Neural progenitor cell (in vitro differentiated cells): ENCODE results near the gene ZNF541. TPM values are rescaled to one million over a fixed set of nuclear protein-coding genes. Genes with fewer than 3 reads are reported as not detected.
A peak's percentile ranks its signal among the peaks of the same experiment; 100 is the strongest.
"Not testable (repeated sequence)": the region's sequence is repeated elsewhere in the genome, so short reads cannot be mapped to it uniquely, and the experiment has no call there.

ENCODE experiments used
- DNase-seq: peaks from one replicate; pipeline ENCODE4 v3.0.0-alpha.2; 2016; ENCODE audit warnings: low spot score
- H2AFZ ChIP-seq: fragments of 200-600 bp; sonication (generic); replicated peaks from 2 replicates; pipeline ENCODE4 v1.6.1; 2016; ENCODE audit warnings: antibody characterized with exemption
- H3F3A ChIP-seq: fragments of 200-600 bp; sonication (generic); 2 replicates; pipeline ENCODE4 v1.6.1; 2016; ENCODE audit warnings: antibody characterized with exemption, low read depth
- H3K27ac ChIP-seq: fragments of 200-600 bp; sonication (generic); 2 replicates; pipeline ENCODE4 v1.5.1; 2016; ENCODE audit warnings: mild to moderate bottlenecking
- H3K27me3 ChIP-seq: fragments of 200-600 bp; sonication (generic); 2 replicates; pipeline ENCODE4 v1.6.1; 2016; ENCODE audit warnings: mild to moderate bottlenecking, moderate library complexity
- H3K36me3 ChIP-seq: fragments of 200-600 bp; sonication (generic); 2 replicates; pipeline ENCODE4 v1.5.1; 2016
- H3K4me1 ChIP-seq: fragments of 200-600 bp; sonication (generic); 2 replicates; pipeline ENCODE4 v1.6.1; 2016; ENCODE audit warnings: mixed run types
- H3K4me2 ChIP-seq: fragments of 200-600 bp; sonication (generic); 2 replicates; pipeline ENCODE4 v1.6.1; 2016
- H3K4me3 ChIP-seq: fragments of 200-600 bp; sonication (generic); 2 replicates; pipeline ENCODE4 v1.5.1; 2016
- H3K79me2 ChIP-seq: fragments of 200-600 bp; sonication (generic); 2 replicates; pipeline ENCODE4 v1.6.1; 2016; ENCODE audit warnings: low read depth
- H3K9ac ChIP-seq: fragments of 200-600 bp; sonication (generic); 2 replicates; pipeline ENCODE4 v1.6.1; 2016
- H3K9me3 ChIP-seq: fragments of 200-600 bp; sonication (generic); 2 replicates; pipeline ENCODE4 v1.5.1; 2016; ENCODE audit warnings: low read depth
- H4K20me1 ChIP-seq: fragments of 200-600 bp; sonication (generic); 2 replicates; pipeline ENCODE4 v1.6.1; 2016; ENCODE audit warnings: low read depth
- H3K27ac Mint-ChIP-seq: 3 replicates; pipeline ENCODE4 v1.8.0; 2021; ENCODE audit warnings: mixed read lengths
- H3K27me3 Mint-ChIP-seq: 2 replicates; pipeline ENCODE4 v1.8.0; 2022; ENCODE audit warnings: low read depth, mild to moderate bottlenecking, inconsistent platforms, moderate library complexity, mixed read lengths; ENCODE audit not compliant: insufficient read depth
- H3K36me3 Mint-ChIP-seq: 3 replicates; pipeline ENCODE4 v1.8.0; 2021; ENCODE audit warnings: mixed read lengths
- H3K4me1 Mint-ChIP-seq: 3 replicates; pipeline ENCODE4 v1.8.0; 2021; ENCODE audit warnings: mixed read lengths
- H3K4me3 Mint-ChIP-seq: 3 replicates; pipeline ENCODE4 v1.8.0; 2021; ENCODE audit warnings: mild to moderate bottlenecking, moderate library complexity, mixed read lengths
- H3K9me3 Mint-ChIP-seq: 3 replicates; pipeline ENCODE4 v1.8.0; 2020; ENCODE audit warnings: mixed read lengths
- EZH2 ChIP-seq: fragments of 200-600 bp; sonication (generic); IDR thresholded peaks from 2 replicates; pipeline ENCODE4 v1.6.1; 2017; ENCODE audit warnings: antibody characterized with exemption, mild to moderate bottlenecking, moderate library complexity
- EZH2phosphoT487 ChIP-seq: fragments of 200-600 bp; sonication (generic); IDR thresholded peaks from 2 replicates; pipeline ENCODE4 v1.6.1; 2017; ENCODE audit warnings: antibody characterized with exemption
- total RNA-seq: library from RNA; depleted of rRNA; stranded (reverse); fragments of >200 nt; gene quantifications from 2 replicates; pipeline ENCODE4 v1.2.3, GENCODE V29; 2015; ENCODE audit warnings: low replicate concordance
- TF ChIP-seq, protein P1 (sequence below): fragments of 200-600 bp; sonication (generic); IDR thresholded peaks from 2 replicates; pipeline ENCODE4 v1.5.1; 2017; ENCODE audit warnings: antibody characterized with exemption, mild to moderate bottlenecking

The ZNF541 gene
- total RNA-seq, 1 donor from 2014 or later, result not detected

DNA sequence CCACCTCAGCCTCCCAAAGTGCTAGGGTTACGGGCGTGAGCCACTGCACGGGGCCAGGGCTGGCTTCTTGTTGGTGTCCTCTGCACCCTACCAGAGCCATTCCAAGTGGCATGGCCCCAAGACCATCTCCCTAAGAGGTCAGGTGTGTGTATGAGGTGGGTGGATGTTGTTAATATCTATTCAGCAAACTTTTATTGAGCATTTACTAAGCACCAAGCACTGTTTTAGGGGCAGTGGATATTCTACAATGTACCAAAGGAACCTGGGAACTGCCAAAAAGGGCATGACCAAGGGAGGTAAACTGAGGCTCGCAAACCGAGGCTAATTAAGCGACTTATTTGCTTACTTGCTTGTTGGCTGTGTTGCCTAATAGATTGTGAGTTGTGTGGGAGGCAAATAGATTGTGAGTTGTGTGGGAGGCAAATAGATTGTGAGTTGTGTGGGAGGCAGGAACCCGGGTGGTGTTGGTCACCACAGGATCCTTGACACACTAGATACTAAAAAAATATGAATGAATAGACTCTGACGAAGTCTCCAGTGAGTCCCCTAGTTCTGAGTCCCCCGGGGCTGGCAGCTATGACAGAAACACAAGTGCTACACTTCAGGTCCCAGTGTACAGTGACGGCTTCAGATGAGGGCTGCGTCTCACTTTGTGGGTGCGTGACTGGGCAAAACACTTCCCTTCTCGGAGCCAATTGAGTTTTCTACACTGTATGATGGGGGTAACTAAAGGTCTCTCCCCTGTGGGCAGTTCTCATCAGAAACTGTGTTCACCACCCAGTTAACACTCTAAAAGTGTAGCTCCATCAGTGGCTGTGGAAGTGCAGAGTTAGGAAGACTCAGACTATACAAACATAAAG is 31.0 kb upstream of the ZNF541 start:
- H3K27ac Mint-ChIP-seq, result peak overlapping the region; percentile 37
- H3K36me3 ChIP-seq, result no peaks in the 10 kb centered on the region
- H4K20me1 ChIP-seq, result peaks cover 11% of the 10 kb centered on the region
- H3K27ac ChIP-seq, result no peak overlapping the region
- peaks cover 3% of the 10 kb centered on the region for H3K4me1 ChIP-seq
- H2AFZ ChIP-seq, result no peak overlapping the region
- H3K4me1 Mint-ChIP-seq, result peaks cover 13% of the 10 kb centered on the region
- H3K4me2 ChIP-seq, result no peak overlapping the region
- peak overlapping the region; percentile 13 for H3K4me3 Mint-ChIP-seq
- H3F3A ChIP-seq, result peaks cover 34% of the 10 kb centered on the region
- H3K9me3 ChIP-seq, result no peaks in the 10 kb centered on the region
- TF ChIP-seq, protein P1, sequence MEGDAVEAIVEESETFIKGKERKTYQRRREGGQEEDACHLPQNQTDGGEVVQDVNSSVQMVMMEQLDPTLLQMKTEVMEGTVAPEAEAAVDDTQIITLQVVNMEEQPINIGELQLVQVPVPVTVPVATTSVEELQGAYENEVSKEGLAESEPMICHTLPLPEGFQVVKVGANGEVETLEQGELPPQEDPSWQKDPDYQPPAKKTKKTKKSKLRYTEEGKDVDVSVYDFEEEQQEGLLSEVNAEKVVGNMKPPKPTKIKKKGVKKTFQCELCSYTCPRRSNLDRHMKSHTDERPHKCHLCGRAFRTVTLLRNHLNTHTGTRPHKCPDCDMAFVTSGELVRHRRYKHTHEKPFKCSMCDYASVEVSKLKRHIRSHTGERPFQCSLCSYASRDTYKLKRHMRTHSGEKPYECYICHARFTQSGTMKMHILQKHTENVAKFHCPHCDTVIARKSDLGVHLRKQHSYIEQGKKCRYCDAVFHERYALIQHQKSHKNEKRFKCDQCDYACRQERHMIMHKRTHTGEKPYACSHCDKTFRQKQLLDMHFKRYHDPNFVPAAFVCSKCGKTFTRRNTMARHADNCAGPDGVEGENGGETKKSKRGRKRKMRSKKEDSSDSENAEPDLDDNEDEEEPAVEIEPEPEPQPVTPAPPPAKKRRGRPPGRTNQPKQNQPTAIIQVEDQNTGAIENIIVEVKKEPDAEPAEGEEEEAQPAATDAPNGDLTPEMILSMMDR, result no peak
- TF ChIP-seq EZH2phosphoT487, result no peak
- TF ChIP-seq EZH2, result no peak
- DNase-seq, result no peak
- no peaks in the 10 kb centered on the region for H3K27me3 ChIP-seq
- peaks cover 3% of the 10 kb centered on the region for H3K27me3 Mint-ChIP-seq
- peaks cover 16% of the 10 kb centered on the region for H3K79me2 ChIP-seq
- no peak overlapping the region for H3K9ac ChIP-seq
- H3K4me3 ChIP-seq, result no peak overlapping the region
- no peaks in the 10 kb centered on the region for H3K36me3 Mint-ChIP-seq
- no peaks in the 10 kb centered on the region for H3K9me3 Mint-ChIP-seq

DNA sequence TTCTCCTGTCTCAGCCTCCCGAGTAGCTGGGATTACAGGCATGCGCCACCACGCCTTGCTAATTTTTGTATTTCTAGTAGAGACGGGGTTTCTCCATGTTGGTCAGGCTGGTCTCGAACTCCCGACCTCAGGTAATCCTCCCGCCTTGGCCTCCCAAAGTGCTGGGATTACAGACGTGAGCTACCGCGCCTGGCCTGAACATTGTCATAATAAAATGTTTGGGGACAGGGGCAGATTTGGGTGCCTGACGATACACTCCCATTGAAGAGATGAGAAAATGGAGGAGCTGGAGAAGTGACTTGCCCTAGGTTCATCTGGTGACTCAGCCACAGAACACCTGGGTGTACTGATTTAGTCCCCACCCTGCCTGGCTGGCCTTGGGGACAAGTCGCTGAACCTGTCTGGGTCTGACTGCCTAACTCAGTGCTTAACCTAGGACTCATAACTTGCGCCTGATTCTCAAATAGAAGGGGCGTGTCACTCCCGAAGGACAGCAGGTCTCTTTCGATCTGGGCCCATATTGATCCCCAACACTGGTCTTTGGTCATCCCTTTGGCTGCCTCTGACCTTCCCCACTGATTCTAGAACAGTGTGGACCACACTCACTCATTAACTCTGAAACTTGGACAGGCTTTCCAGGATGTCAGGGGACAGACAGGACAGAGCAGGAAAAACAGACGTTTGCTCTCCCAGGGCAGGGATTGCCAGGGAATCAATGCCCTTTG is 28.4 kb upstream of the ZNF541 start:
- Mint-ChIP-seq H3K36me3 (no peaks in the 10 kb centered on the region), H3K4me3 (peak overlapping the region; percentile 90), H3K4me1 (peaks cover 20% of the 10 kb centered on the region), H3K27ac (peak overlapping the region; percentile 74), H3K27me3 (peaks cover 7% of the 10 kb centered on the region), H3K9me3 (no peaks in the 10 kb centered on the region)
- Histone ChIP-seq H3K4me1 (peaks cover 10% of the 10 kb centered on the region), H3K27ac (no peak overlapping the region), H2AFZ (peak overlapping the region; percentile 30), H3K9ac (no peak overlapping the region), H3K9me3 (no peaks in the 10 kb centered on the region), H3K4me3 (peak overlapping the region; percentile 62), H3K79me2 (peaks cover under 1% of the 10 kb centered on the region), H3F3A (peaks cover 33% of the 10 kb centered on the region), H3K36me3 (no peaks in the 10 kb centered on the region), H3K27me3 (no peaks in the 10 kb centered on the region), H3K4me2 (peak overlapping the region; percentile 93), H4K20me1 (no peaks in the 10 kb centered on the region)
- no peak for DNase-seq
- TF ChIP-seq, protein P1, result no peak
- no peak for TF ChIP-seq EZH2phosphoT487

DNA sequence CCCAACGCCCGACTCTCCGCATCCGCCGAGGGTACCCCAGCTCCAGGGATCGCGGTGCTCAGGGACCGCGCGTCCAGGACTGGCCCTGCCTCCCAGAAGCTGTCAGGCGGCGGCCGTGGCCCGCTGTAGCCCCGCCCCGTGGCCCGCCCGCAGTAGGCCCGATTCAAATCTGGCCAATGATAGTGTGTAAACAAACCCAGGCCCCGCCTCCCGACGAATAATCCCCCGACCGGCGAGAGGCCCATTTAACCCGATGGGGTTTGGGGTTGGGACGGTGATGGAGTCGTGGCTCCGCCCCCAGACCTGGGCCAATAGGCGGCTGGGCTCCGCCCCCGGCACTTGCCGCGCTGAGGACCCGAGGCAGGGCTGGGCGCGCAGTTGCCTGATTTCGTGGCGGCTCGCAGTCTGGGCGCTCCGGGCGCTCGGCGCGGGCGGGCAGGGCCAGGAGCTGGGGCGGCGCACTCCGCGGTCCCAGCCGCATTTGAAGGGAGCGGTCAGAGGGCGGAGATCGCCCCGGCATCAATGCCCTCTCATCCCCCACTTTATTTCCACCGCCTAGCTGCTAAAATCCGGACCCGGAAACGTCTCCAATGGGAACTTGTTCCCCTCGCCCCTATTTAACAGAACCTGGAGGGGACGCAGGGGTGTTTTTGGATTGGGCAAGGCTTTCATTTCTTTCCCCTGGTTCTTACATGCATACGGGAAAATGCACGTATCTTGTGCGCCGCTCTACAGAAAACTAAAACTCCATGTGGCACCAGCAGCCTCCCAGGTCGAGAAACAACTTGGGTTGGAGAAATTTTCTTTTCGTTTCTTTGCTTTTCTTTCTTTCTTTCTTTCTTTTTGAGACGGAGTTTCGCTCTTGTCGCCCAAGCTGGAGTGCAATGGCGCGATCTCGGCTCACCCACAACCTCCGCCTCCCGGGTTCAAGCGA is 27.6 kb upstream of the ZNF541 start:
- Histone ChIP-seq H2AFZ (peak overlapping the region; percentile 30), H3K9me3 (no peaks in the 10 kb centered on the region), H3K79me2 (no peaks in the 10 kb centered on the region), H3K4me3 (peak overlapping the region; percentile 62), H3K36me3 (no peaks in the 10 kb centered on the region), H3F3A (peaks cover 33% of the 10 kb centered on the region), H3K9ac (peak overlapping the region; percentile 25), H3K4me2 (peak overlapping the region; percentile 93), H4K20me1 (no peaks in the 10 kb centered on the region), H3K4me1 (peaks cover 10% of the 10 kb centered on the region), H3K27me3 (no peaks in the 10 kb centered on the region), H3K27ac (peak overlapping the region; percentile 5)
- no peaks in the 10 kb centered on the region for H3K9me3 Mint-ChIP-seq
- H3K4me1 Mint-ChIP-seq, result peaks cover 20% of the 10 kb centered on the region
- DNase-seq, result peak; percentile 100
- peak overlapping the region; percentile 90 for H3K4me3 Mint-ChIP-seq
- peaks cover 7% of the 10 kb centered on the region for H3K27me3 Mint-ChIP-seq
- H3K27ac Mint-ChIP-seq, result no peak overlapping the region
- TF ChIP-seq EZH2 (peak; percentile 40), EZH2phosphoT487 (no peak)
- TF ChIP-seq, protein P1, result no peak
- no peaks in the 10 kb centered on the region for H3K36me3 Mint-ChIP-seq

DNA sequence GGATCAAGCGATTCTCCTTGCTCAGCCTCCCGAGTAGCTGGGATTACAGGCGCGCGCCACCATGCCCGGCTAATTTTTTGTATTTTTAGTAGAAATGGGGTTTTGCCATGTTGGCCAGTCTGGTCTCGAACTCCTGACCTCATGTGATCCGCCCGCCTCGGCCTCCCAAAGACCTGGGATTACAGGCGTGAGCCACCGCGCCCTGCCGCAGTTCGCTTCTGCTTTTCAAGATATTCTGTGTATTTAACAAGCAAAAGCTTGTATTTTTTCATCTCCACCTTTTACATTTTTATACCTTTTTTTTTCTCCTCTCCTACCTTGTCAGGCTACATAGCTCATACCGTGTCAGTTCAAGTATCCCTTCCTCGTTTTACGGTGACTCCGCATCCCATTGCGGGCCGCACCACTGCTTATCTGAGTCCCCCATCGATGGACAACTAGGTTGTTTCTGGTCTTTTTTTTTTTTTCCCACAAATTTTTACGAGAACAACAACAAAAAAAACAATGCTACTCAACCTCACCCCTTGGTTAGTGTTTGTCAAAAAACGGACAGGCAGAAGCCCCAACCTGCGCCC is 26.8 kb upstream of the ZNF541 start:
- not testable (repeated sequence) for H3K36me3 ChIP-seq, H3K27ac ChIP-seq, H3K27ac Mint-ChIP-seq, H3K4me1 ChIP-seq, H3K27me3 ChIP-seq, H3K79me2 ChIP-seq, H3K9me3 Mint-ChIP-seq, H4K20me1 ChIP-seq, DNase-seq, H3K36me3 Mint-ChIP-seq, H3K27me3 Mint-ChIP-seq, H3K9me3 ChIP-seq, H3K9ac ChIP-seq
- Histone ChIP-seq H3K4me3 (peak overlapping the region; percentile 45), H3F3A (peaks cover 33% of the 10 kb centered on the region), H2AFZ (peak overlapping the region; percentile 5), H3K4me2 (peak overlapping the region; percentile 53)
- Mint-ChIP-seq H3K4me1 (peaks cover 20% of the 10 kb centered on the region), H3K4me3 (peak overlapping the region; percentile 90)
